HG02870 (cell line): ENCODE results near the gene SLC25A31.

Source experiments
- ATAC-seq: cut with Tn5 transposase; IDR thresholded peaks from one replicate; pipeline ENCODE4 v1.9.1; 2021; ENCODE audit warnings: mild to moderate bottlenecking, moderate library complexity; ENCODE audit not compliant: unreplicated experiment

Gene SLC25A31

GRCh38 chr4:127730142-127730913 is at the start of gene SLC25A31:
TSS of gene SLC25A31 (plus strand) at chr4:127730400. CDS start at chr4:127730546, 146 bp downstream.
- no peak for ATAC-seq

DNA sequence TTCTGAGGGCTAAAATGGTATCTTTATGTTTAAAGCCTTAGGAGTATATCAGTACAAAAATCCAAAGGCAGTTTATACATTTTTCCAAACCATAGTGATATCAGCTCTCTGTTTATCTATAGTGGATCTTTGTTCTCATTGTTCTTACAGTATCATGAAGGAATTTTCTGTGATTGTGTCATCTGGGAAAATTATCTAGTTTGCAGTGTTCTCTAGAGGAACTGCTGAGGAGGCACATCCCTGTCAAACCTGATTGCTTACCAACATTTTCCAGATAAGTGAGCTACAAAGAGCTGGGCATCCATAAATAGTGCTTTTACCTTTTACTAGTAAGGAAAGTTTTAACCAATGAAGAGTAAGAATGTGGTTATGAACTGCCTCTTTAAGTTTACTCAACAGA is 44.9 kb upstream of the SLC25A31 start:
- no peak for ATAC-seq

- no peak for ATAC-seq
Measured at GRCh38 chr4:127686658-127687057, 43.5 kb upstream of the SLC25A31 start.

DNA sequence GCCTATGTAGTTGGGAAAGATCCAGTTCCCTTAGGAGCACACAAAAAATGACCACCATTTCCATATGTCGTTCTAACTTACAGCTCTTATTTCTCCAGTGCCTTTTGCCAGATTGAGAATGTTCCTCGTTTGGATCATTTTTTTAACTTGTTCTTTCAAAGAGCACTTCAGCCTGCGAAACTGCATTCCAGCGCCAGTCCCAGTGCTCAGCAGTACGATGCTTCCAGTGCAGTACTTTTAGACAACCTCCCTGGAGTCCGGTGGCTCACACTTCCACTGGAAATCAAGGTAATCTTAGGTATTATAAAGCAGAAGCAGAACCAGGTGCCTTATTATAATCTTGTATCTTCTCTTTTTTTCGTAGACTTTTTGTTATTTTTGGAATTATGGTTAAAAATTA is 42.6 kb upstream of the SLC25A31 start:
- no peak for ATAC-seq

- ATAC-seq = peak; percentile 100
Measured at GRCh38 chr4:127698789-127699200, 31.4 kb upstream of the SLC25A31 start.

GRCh38 chr4:127708985-127709384 is 21.2 kb upstream of the SLC25A31 start:
- no peak for ATAC-seq

- no peak for ATAC-seq
Measured at GRCh38 chr4:127709456-127709855, 20.7 kb upstream of the SLC25A31 start.

DNA sequence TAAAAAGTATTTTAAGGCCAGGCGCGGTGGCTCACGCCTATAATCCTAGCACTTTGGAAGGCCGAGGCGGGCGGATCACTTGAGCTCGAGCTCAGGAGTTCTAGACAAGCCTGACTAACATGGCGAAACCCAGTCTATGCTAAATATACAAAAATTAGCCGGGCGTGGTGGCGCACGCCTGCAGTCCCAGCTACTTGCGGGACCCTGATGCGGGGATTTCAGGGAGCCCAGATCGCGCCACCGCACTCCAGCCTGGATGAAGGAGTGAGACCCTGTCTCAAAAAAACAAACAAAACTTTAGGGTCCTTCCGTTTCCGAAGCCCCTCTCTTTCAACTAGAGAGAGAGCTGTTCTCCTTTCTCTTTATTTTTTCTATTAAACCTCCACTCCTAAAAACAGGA is 1.2 kb downstream of the SLC25A31 start:
- no peak for ATAC-seq

GRCh38 chr4:127732623-127733328 is 2.6 kb downstream of the SLC25A31 start:
- ATAC-seq = peak; percentile 88

DNA sequence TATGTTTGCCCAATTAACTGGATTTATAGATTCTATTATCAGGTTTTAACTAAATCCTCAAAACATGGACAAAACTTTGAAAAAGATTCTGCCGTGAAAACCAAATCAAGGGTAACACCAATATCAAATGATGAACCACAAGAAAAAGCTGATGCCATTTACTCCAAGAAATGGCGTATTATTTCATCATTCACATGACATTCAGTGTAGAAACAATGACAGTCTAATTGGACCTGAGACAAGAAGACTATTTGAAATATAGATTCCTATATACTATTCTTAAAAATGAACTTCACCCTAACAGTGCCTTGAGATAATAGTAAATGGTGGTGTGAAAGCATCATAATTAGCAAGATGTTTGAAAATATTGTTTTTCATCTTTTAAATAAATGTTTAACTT is 4.8 kb downstream of the SLC25A31 start:
- no peak for ATAC-seq

DNA sequence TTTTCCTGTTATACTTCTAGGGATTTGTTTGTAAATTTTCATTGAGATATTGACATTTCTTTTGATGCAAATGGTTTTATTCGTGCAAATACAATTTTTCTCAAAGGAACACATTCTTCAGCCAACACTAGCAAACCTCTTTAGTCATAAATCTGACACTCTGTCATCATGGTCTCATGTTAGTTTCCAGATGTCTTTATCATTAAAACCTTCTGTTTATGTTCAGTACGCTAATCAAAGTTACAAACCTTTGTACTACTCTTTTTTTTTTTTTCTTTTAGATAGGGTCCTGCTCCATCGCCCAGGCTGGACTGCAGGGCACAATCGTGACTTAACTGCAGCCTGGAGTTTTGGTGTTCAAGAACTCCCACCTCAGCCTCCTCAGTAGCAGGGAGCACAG is 7.1 kb downstream of the SLC25A31 start:
- ATAC-seq = no peak

- no peak for ATAC-seq
Measured at GRCh38 chr4:127741247-127741646, 11.0 kb downstream of the SLC25A31 start.

DNA sequence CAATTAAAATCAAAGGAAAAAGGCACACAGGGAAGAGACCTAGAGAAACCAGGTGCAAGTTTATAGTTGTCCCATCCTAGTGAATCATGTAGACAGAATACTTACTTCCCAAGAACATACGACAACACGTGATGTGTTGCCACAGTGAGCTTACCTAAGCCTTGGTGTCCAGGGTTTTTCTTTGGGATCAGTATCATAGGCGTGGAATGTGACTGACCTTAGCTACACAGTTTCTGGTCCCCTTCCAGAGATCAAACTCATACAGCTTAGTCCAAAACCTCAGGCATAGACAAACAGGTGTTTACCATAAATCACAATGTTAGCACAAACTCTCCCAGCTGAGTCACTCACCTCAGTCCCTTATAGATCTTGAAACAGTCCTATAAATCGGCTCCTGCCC is 17.7 kb downstream of the SLC25A31 start:
- ATAC-seq = no peak

DNA sequence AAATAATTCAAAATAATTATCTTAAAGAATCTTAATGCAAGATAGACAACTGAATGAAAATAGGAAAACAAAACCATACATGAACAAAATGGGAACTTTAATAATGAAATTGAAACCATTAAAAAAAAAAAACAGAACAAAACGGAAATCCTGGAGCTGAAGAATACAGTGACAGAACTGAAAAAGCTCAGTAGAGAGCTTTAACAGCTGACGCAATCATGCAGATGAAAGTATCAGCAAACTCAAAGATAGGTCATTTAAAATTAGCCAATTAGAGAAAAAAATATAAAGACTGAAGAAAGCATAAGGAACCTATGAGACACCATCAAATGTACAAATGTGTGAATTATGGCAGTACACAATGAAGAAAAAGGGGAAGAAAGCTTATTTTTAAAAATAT is 18.8 kb downstream of the SLC25A31 start:
- ATAC-seq = no peak

DNA sequence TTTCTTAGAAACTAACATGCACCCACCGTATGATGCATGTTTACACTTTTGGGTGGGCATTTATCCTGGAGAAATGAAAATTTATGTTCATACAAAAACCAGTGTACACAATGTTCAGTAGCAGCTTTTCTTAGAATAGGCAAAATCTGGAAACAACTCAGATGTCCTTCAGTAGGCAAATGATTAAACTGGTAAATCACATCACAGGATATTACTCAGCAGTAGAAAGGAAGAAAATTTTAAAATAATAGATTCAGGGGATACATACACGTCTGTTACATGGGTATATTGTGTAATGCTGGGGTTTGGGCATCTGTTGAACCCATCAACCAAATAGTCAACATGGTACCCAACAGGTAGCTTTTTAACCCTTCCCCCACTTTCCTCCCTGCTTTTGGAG is 26.7 kb downstream of the SLC25A31 start:
- no peak for ATAC-seq

DNA sequence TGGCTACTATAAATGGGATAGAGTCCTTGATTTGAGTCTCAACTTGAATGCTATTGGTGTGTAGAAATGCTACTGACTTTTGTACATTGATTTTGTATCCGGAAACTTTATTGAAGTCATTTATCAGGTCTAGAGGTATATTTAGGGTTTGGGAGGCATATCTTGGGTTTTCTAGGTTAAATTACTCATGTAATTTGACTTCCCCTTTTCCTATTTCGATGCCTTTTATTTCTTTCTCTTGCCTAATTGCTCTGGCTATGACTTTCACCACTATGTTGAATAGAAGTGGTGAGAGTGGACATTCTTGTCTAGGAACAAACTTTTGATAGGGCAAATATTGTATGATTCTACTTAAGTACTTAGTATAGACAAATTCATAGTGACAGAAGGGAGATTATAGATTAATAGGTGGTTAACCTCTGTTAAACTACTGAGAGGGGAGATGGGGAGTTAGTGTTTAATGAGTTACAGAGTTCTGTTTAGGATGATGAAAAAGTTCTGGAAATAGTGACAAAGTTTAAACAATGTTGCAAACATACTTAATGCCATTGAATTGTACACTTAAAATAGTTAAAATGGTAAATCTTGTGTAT is 29.1 kb downstream of the SLC25A31 start:
- ATAC-seq = no peak

- no peak for ATAC-seq
Measured at GRCh38 chr4:127759893-127760292, 29.7 kb downstream of the SLC25A31 start.

DNA sequence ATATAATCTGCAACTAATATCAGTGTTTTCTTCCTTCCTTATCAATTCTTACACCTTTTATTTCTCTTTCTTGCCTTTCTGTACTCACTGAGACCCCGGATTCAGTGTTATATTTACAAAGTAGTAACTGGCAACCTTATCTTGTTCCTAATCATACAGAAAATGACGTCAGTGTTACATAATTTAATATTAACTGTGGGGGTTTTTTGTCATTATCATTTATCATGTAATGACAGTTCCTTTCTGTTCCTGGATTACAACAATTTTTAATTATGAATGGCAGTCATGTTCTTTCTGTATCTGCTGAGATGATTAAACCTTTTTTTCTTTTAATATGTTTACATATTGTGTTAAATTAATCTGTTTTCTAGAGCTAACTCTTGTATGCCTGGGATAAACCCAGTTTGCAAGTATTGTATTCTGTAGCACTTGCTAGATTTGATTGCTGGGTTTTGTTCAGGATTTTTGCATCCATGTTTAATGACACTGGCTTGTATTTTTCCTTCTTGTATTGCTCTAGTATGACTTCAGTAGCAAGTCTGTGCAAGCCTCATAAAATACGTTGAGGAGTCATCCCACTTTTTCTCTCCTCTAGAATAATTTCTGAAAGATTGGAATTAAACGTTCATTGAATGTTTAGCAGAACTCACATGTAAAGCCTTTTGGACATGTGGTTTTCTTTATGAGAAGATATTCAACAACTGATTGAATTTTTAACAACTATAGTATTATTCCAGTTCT is 41.5 kb downstream of the SLC25A31 start:
- ATAC-seq = no peak

DNA sequence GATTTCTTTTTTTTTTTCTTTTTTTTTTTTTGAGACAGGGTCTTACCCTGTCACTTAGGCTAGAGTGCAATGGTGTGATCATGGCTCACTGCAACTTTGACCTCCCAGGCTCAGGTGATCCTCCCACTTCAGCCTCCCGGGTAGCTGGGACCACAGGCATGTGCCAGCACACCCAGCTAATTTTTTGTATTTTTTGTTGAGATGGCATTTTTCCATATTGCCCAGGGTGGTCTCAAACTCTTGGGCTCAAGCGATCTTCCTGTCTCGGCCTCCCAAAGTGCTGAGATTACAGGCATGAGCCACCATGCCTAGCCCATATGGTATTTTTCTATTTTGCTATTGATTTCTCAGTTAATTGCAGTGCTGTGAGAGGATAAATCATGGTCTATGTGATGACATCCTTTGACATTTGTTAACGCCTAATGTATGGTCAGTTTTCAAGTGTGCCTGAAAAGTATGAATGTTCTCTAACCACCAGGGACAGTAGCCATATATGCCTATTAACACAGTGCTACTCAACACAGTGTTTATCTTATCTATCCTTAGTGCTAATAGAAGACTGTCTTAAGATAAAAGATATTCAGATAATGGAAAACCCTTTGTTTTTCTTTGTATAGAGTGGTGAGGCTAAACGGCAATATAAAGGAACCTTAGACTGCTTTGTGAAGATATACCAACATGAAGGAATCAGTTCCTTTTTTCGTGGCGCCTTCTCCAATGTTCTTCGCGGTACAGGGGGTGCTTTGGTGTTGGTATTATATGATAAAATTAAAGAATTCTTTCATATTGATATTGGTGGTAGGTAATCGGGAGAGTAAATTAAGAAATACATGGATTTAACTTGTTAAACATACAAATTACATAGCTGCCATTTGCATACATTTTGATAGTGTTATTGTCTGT is 42.8 kb downstream of the SLC25A31 start:
- no peak for ATAC-seq

DNA sequence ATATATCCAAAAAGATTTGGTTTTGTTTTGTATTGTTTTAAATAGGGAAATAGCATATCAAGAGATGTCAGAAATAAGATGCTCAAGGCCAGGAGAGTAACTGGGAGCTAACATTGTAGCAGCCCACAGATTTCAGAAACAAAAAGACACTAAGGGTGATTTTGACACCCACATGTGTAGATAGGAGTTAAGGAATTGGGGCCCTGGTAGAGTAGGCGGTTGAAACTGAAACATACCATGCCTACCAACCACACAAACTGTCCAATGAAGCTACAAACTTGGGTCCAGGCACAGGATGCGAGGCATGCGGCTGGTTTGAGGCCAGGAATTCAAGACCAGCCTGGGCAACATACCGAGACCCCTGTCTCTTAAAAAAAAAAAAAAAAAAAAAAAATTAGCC is 45.6 kb downstream of the SLC25A31 start:
- ATAC-seq = no peak
